OCI-LY3 (cell line): Measurements from ENCODE around the gene MCF2L2.
"Not testable (repeated sequence)": the region's sequence is repeated elsewhere in the genome, so short reads cannot be mapped to it uniquely, and the experiment has no call there.

Experiments used
- H2AFZ ChIP-seq: fragments of 200-600, 300-600 bp; shearing (Covaris generic); 2 replicates; pipeline ENCODE4 v1.6.0; 2014; ENCODE audit warnings: antibody characterized with exemption, low read depth, low read length
- H3K27ac ChIP-seq: fragments of 200-600, 300-600 bp; sonication (generic); 2 replicates; pipeline ENCODE4 v1.5.1; 2014; ENCODE audit warnings: mild to moderate bottlenecking, low read length, moderate library complexity, mixed read lengths
- H3K27me3 ChIP-seq: fragments of 200-600, 300-600 bp; sonication (generic); 2 replicates; pipeline ENCODE4 v1.6.1; 2014; ENCODE audit warnings: low read depth, low read length, mixed read lengths
- H3K36me3 ChIP-seq: fragments of 200-600, 300-600 bp; sonication (generic); replicated peaks from 2 replicates; pipeline ENCODE3; 2014; ENCODE audit warnings: low read depth, low read length, mixed read lengths
- H3K4me1 ChIP-seq: fragments of 300-600, 200-600 bp; sonication (generic); 2 replicates; pipeline ENCODE4 v1.6.1; 2014; ENCODE audit warnings: low read length, mixed read lengths
- H3K4me2 ChIP-seq: fragments of 200-600, 300-600 bp; sonication (generic); 2 replicates; pipeline ENCODE4 v1.6.1; 2014; ENCODE audit warnings: low read length, mixed read lengths
- H3K4me3 ChIP-seq: fragments of 300-600, 200-600 bp; sonication (generic); 2 replicates; pipeline ENCODE4 v1.5.1; 2014; ENCODE audit warnings: antibody characterized with exemption, mild to moderate bottlenecking, low read length, moderate library complexity
- H3K79me2 ChIP-seq: fragments of 300-600, 200-600 bp; shearing (Covaris generic); 2 replicates; pipeline ENCODE4 v1.6.1; 2014; ENCODE audit warnings: mild to moderate bottlenecking, low read length, mixed read lengths
- H3K9ac ChIP-seq: fragments of 300-600, 200-600 bp; shearing (Covaris generic); 2 replicates; pipeline ENCODE4 v1.6.0; 2014; ENCODE audit warnings: mild to moderate bottlenecking, low read length, moderate library complexity
- H3K9me3 ChIP-seq: fragments of 200-600, 300-600 bp; shearing (Covaris generic); 2 replicates; pipeline ENCODE4 v1.6.1; 2014; ENCODE audit warnings: low read length, mixed read lengths; ENCODE audit not compliant: insufficient read depth
- H4K20me1 ChIP-seq: fragments of 200-600, 300-600 bp; sonication (generic); 2 replicates; pipeline ENCODE4 v1.6.1; 2016; ENCODE audit warnings: low read length, mixed read lengths; ENCODE audit not compliant: insufficient read depth
- EZH2phosphoT487 ChIP-seq: fragments of 200-600 bp; shearing (Covaris generic); IDR thresholded peaks from 2 replicates; pipeline ENCODE4 v1.6.1; 2018; ENCODE audit warnings: antibody characterized with exemption, mixed run types, low read depth
- TF ChIP-seq, protein P1 (sequence below): fragments of 200-600, 300-600 bp; sonication (generic); IDR thresholded peaks from 2 replicates; pipeline ENCODE4 v1.5.1; 2014; ENCODE audit warnings: antibody characterized with exemption, low read length, low read depth

The MCF2L2 gene

GRCh38 chr3:183182073-183182472 lies 246.3 kb downstream of the MCF2L2 start:
- Histone ChIP-seq H3K9me3 (no peaks in the 10 kb centered on the region), H3K4me3 (no peak overlapping the region), H3K27ac (no peak overlapping the region), H3K27me3 (peaks cover 28% of the 10 kb centered on the region), H3K36me3 (no peaks in the 10 kb centered on the region), H3K4me2 (no peak overlapping the region), H3K9ac (no peak overlapping the region), H4K20me1 (no peaks in the 10 kb centered on the region; the same call in 1 of the 2 replicates), H3K79me2 (no peaks in the 10 kb centered on the region), H2AFZ (no peak overlapping the region), H3K4me1 (peaks cover 8% of the 10 kb centered on the region)
- TF ChIP-seq, protein P1, sequence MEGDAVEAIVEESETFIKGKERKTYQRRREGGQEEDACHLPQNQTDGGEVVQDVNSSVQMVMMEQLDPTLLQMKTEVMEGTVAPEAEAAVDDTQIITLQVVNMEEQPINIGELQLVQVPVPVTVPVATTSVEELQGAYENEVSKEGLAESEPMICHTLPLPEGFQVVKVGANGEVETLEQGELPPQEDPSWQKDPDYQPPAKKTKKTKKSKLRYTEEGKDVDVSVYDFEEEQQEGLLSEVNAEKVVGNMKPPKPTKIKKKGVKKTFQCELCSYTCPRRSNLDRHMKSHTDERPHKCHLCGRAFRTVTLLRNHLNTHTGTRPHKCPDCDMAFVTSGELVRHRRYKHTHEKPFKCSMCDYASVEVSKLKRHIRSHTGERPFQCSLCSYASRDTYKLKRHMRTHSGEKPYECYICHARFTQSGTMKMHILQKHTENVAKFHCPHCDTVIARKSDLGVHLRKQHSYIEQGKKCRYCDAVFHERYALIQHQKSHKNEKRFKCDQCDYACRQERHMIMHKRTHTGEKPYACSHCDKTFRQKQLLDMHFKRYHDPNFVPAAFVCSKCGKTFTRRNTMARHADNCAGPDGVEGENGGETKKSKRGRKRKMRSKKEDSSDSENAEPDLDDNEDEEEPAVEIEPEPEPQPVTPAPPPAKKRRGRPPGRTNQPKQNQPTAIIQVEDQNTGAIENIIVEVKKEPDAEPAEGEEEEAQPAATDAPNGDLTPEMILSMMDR = no peak
- TF ChIP-seq EZH2phosphoT487 = no peak

DNA sequence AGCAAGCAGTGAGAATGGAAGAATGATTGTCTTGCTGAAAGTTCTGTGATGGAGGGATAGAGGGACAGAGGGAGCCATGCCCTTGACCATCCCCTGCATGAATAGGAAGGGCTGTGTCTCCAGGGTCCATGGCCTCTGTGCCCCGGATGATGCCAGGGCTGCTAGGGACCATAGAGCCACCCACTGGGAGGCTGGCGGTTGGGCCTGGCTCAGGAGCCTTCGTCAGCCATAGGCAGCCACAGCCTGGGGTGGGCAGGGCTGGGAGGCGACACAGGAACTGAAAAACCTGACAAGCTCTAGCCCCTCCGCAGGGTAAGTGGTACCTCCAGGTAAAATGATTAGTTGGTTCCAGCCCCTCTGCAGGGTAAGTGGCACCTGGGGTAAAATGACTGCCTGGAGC lies 246.8 kb downstream of the MCF2L2 start:
- Histone ChIP-seq H3K79me2 (no peaks in the 10 kb centered on the region), H4K20me1 (no peaks in the 10 kb centered on the region; the same call in 1 of the 2 replicates), H2AFZ (no peak overlapping the region), H3K9me3 (no peaks in the 10 kb centered on the region), H3K4me3 (no peak overlapping the region), H3K36me3 (no peaks in the 10 kb centered on the region), H3K9ac (no peak overlapping the region), H3K27ac (no peak overlapping the region), H3K4me1 (peaks cover 8% of the 10 kb centered on the region), H3K27me3 (peaks cover 32% of the 10 kb centered on the region), H3K4me2 (no peak overlapping the region)
- no peak for TF ChIP-seq EZH2phosphoT487
- TF ChIP-seq, protein P1 = no peak

GRCh38 chr3:183180784-183181295 lies 247.6 kb downstream of the MCF2L2 start:
- Histone ChIP-seq H3K27ac (no peak overlapping the region), H3K4me3 (no peak overlapping the region)
- TF ChIP-seq, protein P1 = no peak
- TF ChIP-seq EZH2phosphoT487 = no peak

DNA sequence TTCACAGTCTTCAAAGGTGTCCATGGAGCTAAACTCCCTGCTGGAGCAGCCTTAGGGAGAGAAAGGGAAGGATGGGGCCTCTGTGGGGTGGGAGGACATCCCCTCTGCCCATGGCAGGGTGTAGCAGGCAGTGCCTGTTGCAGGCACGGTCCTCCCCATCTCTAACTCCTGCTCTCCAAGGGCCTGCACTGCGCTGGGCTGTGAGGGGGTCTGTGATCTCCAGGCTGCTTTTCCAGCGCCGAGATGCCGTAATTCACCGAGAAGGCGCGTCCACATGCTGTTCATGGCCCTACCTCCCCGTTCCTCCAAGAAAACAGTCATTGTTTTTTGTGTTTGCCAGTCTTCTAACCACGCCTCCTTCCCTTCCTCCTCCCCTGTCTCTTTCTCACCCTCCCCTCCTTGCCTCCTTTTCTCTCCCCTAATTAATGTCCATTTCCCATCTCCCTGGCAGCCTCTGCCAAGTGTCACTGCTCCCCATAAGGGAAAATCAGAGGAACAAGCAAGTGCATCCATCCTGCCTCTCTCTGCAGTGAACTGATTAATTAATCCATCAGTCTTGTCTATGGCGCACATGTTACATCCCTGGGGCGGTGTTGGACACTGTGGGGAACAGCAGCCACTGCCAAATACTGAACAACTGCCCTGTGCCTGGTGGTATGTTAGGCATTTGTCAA lies 248.2 kb downstream of the MCF2L2 start:
- Histone ChIP-seq H3K4me2 (no peak overlapping the region), H3K4me3 (no peak overlapping the region), H3K9me3 (no peaks in the 10 kb centered on the region)

More at GRCh38 chr3:183180784-183181295, 247.6 kb downstream of the MCF2L2 start:
- H3K27me3 ChIP-seq = peaks cover 40% of the 10 kb centered on the region
- no peaks in the 10 kb centered on the region for H3K36me3 ChIP-seq
- H3K9ac ChIP-seq = no peak overlapping the region
- H2AFZ ChIP-seq = no peak overlapping the region
- H4K20me1 ChIP-seq = no peaks in the 10 kb centered on the region; the same call in 1 of the 2 replicates
- H3K4me2 ChIP-seq = no peak overlapping the region
- H3K79me2 ChIP-seq = no peaks in the 10 kb centered on the region
- H3K9me3 ChIP-seq = no peaks in the 10 kb centered on the region
- peaks cover 7% of the 10 kb centered on the region for H3K4me1 ChIP-seq

GRCh38 chr3:183179550-183179908 lies 248.9 kb downstream of the MCF2L2 start:
- not testable (repeated sequence) for H2AFZ ChIP-seq, H4K20me1 ChIP-seq, H3K9me3 ChIP-seq, H3K4me3 ChIP-seq, H3K79me2 ChIP-seq, H3K4me1 ChIP-seq, H3K36me3 ChIP-seq, H3K27ac ChIP-seq, H3K9ac ChIP-seq, H3K4me2 ChIP-seq
- H3K27me3 ChIP-seq = peaks cover 46% of the 10 kb centered on the region

More for the DNA sequence above, 248.2 kb downstream of the MCF2L2 start:
- no peak for TF ChIP-seq EZH2phosphoT487
- TF ChIP-seq, protein P1 = no peak
- peaks cover 43% of the 10 kb centered on the region for H3K27me3 ChIP-seq
- H2AFZ ChIP-seq = no peak overlapping the region
- no peak overlapping the region for H3K27ac ChIP-seq
- H3K9ac ChIP-seq = no peak overlapping the region
- no peaks in the 10 kb centered on the region for H3K36me3 ChIP-seq
- peaks cover 1% of the 10 kb centered on the region for H3K4me1 ChIP-seq
- no peaks in the 10 kb centered on the region for H3K79me2 ChIP-seq
- H4K20me1 ChIP-seq = no peaks in the 10 kb centered on the region; the same call in none of the 2 replicates
